A549 (cell line): ENCODE measurements around the gene CHADL.

Experiments used
- CHD4 ChIP-seq: fragments of 200-600 bp; sonication (generic); IDR thresholded peaks from 2 replicates; pipeline ENCODE4 v1.6.1; 2016; ENCODE audit warnings: antibody characterized with exemption, mild to moderate bottlenecking, borderline replicate concordance
- E2F6 ChIP-seq: IDR thresholded peaks from 2 replicates; pipeline ENCODE4 v1.6.1; 2012; ENCODE audit warnings: low read depth, borderline replicate concordance
- EP300 ChIP-seq, 2 experiments: fragments of >200 bp; sonication (Bioruptor Twin); formaldehyde crosslinking; IDR thresholded peaks; 2 replicates in 1 of 2; 3 replicates in 1 of 2; pipeline ENCODE4 v1.6.1; 2016 to 2017
- HDAC2 ChIP-seq: fragments of 200-600 bp; sonication (generic); IDR thresholded peaks from 2 replicates; pipeline ENCODE4 v1.6.1; 2016
- JUNB ChIP-seq: fragments of >200 bp; sonication (Bioruptor Twin); formaldehyde crosslinking; IDR thresholded peaks from 2 replicates; pipeline ENCODE4 v1.6.1; 2016
- PBX3 ChIP-seq: IDR thresholded peaks from 2 replicates; pipeline ENCODE4 v1.6.1; 2012
- POLR2A ChIP-seq: IDR thresholded peaks from 2 replicates; pipeline ENCODE4 v1.6.1; 2012; ENCODE audit warnings: mild to moderate bottlenecking, low read length
- ZFP36 ChIP-seq: fragments of 450-650 bp; IDR thresholded peaks from 2 replicates; pipeline ENCODE4 v1.6.1; 2014; ENCODE audit warnings: borderline replicate concordance; ENCODE audit not compliant: partially characterized antibody
- TF ChIP-seq, protein P1 (sequence below): fragments of >200 bp; sonication (Bioruptor Twin); formaldehyde crosslinking; IDR thresholded peaks from 3 replicates; pipeline ENCODE4 v1.5.1; 2016
- TF ChIP-seq, protein P2 (sequence below): fragments of 150-350 bp; IDR thresholded peaks from 2 replicates; pipeline ENCODE4 v1.6.1; 2014; ENCODE audit warnings: low read depth, mild to moderate bottlenecking, low read length
- TF ChIP-seq, protein P3 (sequence below): fragments of 200-600 bp; sonication (generic); IDR thresholded peaks from 2 replicates; pipeline ENCODE4 v1.6.1; 2016; ENCODE audit warnings: antibody characterized with exemption, mild to moderate bottlenecking, moderate library complexity
- TF ChIP-seq, protein P4 (sequence below): fragments of 450-650 bp; IDR thresholded peaks from 2 replicates; pipeline ENCODE4 v1.6.1; 2014; ENCODE audit warnings: antibody characterized with exemption

GRCh38 chr22:41193829-41194228 lies 46.9 kb downstream of the CHADL start:
- TF ChIP-seq, protein P1, sequence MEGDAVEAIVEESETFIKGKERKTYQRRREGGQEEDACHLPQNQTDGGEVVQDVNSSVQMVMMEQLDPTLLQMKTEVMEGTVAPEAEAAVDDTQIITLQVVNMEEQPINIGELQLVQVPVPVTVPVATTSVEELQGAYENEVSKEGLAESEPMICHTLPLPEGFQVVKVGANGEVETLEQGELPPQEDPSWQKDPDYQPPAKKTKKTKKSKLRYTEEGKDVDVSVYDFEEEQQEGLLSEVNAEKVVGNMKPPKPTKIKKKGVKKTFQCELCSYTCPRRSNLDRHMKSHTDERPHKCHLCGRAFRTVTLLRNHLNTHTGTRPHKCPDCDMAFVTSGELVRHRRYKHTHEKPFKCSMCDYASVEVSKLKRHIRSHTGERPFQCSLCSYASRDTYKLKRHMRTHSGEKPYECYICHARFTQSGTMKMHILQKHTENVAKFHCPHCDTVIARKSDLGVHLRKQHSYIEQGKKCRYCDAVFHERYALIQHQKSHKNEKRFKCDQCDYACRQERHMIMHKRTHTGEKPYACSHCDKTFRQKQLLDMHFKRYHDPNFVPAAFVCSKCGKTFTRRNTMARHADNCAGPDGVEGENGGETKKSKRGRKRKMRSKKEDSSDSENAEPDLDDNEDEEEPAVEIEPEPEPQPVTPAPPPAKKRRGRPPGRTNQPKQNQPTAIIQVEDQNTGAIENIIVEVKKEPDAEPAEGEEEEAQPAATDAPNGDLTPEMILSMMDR, result no peak
- TF ChIP-seq PBX3, result no peak
- no peak for TF ChIP-seq JUNB
- TF ChIP-seq POLR2A, result no peak
- TF ChIP-seq, protein P2, sequence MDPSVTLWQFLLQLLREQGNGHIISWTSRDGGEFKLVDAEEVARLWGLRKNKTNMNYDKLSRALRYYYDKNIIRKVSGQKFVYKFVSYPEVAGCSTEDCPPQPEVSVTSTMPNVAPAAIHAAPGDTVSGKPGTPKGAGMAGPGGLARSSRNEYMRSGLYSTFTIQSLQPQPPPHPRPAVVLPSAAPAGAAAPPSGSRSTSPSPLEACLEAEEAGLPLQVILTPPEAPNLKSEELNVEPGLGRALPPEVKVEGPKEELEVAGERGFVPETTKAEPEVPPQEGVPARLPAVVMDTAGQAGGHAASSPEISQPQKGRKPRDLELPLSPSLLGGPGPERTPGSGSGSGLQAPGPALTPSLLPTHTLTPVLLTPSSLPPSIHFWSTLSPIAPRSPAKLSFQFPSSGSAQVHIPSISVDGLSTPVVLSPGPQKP, result no peak
- TF ChIP-seq, protein P3, sequence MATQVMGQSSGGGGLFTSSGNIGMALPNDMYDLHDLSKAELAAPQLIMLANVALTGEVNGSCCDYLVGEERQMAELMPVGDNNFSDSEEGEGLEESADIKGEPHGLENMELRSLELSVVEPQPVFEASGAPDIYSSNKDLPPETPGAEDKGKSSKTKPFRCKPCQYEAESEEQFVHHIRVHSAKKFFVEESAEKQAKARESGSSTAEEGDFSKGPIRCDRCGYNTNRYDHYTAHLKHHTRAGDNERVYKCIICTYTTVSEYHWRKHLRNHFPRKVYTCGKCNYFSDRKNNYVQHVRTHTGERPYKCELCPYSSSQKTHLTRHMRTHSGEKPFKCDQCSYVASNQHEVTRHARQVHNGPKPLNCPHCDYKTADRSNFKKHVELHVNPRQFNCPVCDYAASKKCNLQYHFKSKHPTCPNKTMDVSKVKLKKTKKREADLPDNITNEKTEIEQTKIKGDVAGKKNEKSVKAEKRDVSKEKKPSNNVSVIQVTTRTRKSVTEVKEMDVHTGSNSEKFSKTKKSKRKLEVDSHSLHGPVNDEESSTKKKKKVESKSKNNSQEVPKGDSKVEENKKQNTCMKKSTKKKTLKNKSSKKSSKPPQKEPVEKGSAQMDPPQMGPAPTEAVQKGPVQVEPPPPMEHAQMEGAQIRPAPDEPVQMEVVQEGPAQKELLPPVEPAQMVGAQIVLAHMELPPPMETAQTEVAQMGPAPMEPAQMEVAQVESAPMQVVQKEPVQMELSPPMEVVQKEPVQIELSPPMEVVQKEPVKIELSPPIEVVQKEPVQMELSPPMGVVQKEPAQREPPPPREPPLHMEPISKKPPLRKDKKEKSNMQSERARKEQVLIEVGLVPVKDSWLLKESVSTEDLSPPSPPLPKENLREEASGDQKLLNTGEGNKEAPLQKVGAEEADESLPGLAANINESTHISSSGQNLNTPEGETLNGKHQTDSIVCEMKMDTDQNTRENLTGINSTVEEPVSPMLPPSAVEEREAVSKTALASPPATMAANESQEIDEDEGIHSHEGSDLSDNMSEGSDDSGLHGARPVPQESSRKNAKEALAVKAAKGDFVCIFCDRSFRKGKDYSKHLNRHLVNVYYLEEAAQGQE, result no peak
- TF ChIP-seq E2F6, result no peak
- TF ChIP-seq CHD4, result no peak
- TF ChIP-seq HDAC2, result no peak
- TF ChIP-seq ZFP36, result no peak
- TF ChIP-seq EP300 (IDR thresholded peaks at IDR 0.05), result no peak
- TF ChIP-seq, protein P4, sequence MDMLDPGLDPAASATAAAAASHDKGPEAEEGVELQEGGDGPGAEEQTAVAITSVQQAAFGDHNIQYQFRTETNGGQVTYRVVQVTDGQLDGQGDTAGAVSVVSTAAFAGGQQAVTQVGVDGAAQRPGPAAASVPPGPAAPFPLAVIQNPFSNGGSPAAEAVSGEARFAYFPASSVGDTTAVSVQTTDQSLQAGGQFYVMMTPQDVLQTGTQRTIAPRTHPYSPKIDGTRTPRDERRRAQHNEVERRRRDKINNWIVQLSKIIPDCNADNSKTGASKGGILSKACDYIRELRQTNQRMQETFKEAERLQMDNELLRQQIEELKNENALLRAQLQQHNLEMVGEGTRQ, result no peak
